ENCODE data around the gene ZNF529. TPM values are rescaled to one million over a fixed set of nuclear protein-coding genes. Genes with fewer than 3 reads are reported as not detected.

The ZNF529 gene
- total and polyA plus RNA-seq, 2 of the 13 experiments (the other 11 are each of a cell fraction or from before 2014, with no cell fraction given), result 9.3 to 10.6 TPM

DNA sequence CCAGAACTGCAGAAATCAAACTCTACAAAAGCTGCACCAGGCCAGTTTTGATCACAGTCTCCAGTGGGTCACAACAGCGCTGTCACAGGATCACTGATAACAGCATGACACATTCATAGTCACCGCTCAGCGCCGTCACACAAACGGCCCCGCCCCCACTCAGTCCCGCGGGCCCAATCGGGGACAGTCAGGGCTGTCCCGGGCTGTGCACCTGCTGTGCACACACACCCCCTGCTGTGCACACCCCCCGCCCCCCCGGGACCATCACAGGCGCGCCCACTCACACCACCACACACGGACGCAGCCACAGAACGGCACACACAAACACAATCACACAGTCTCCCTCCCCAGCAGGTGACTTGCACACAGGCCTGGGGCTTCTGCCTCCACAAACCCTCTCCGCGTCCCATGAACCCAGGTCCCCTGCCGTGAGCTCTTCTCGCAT is 31.6 kb upstream of the ZNF529 start (continued):
- TF ChIP-seq, protein P1, sequence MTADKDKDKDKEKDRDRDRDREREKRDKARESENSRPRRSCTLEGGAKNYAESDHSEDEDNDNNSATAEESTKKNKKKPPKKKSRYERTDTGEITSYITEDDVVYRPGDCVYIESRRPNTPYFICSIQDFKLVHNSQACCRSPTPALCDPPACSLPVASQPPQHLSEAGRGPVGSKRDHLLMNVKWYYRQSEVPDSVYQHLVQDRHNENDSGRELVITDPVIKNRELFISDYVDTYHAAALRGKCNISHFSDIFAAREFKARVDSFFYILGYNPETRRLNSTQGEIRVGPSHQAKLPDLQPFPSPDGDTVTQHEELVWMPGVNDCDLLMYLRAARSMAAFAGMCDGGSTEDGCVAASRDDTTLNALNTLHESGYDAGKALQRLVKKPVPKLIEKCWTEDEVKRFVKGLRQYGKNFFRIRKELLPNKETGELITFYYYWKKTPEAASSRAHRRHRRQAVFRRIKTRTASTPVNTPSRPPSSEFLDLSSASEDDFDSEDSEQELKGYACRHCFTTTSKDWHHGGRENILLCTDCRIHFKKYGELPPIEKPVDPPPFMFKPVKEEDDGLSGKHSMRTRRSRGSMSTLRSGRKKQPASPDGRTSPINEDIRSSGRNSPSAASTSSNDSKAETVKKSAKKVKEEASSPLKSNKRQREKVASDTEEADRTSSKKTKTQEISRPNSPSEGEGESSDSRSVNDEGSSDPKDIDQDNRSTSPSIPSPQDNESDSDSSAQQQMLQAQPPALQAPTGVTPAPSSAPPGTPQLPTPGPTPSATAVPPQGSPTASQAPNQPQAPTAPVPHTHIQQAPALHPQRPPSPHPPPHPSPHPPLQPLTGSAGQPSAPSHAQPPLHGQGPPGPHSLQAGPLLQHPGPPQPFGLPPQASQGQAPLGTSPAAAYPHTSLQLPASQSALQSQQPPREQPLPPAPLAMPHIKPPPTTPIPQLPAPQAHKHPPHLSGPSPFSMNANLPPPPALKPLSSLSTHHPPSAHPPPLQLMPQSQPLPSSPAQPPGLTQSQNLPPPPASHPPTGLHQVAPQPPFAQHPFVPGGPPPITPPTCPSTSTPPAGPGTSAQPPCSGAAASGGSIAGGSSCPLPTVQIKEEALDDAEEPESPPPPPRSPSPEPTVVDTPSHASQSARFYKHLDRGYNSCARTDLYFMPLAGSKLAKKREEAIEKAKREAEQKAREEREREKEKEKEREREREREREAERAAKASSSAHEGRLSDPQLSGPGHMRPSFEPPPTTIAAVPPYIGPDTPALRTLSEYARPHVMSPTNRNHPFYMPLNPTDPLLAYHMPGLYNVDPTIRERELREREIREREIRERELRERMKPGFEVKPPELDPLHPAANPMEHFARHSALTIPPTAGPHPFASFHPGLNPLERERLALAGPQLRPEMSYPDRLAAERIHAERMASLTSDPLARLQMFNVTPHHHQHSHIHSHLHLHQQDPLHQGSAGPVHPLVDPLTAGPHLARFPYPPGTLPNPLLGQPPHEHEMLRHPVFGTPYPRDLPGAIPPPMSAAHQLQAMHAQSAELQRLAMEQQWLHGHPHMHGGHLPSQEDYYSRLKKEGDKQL (CRISPR knock-in tag; IDR thresholded peaks at IDR 0.05; ENCODE audit: low read depth), result no peak
- TF ChIP-seq HCFC1 (IDR thresholded peaks at IDR 0.05; ENCODE audit: low read depth, low read length) (no peak), ZNF207 (IDR thresholded peaks at IDR 0.05; ENCODE audit: borderline replicate concordance) (no peak), SRSF1 (optimal IDR thresholded peaks at IDR 0.05; ENCODE audit: low read depth, low read length) (peak; percentile 96), JUND (CRISPR knock-in tag; IDR thresholded peaks at IDR 0.05) (peak; percentile 45; the same call in 1 of the 2 replicates), MED1 (CRISPR knock-in tag; IDR thresholded peaks at IDR 0.05) (no peak), ZNF788 (CRISPR knock-in tag; IDR thresholded peaks at IDR 0.05; ENCODE audit: borderline replicate concordance) (peak; percentile 85), HMGA1 (CRISPR knock-in tag; conservative IDR thresholded peaks at IDR 0.05) (no peak), HINFP (CRISPR knock-in tag; IDR thresholded peaks at IDR 0.05; ENCODE audit: low read depth) (peak; percentile 88; the same call in 1 of the 2 replicates), HNRNPL (IDR thresholded peaks at IDR 0.05; ENCODE audit: low read depth, low read length) (no peak), ZNF383 (CRISPR knock-in tag; IDR thresholded peaks at IDR 0.05; ENCODE audit: borderline replicate concordance) (no peak), GFI1 (CRISPR knock-in tag; IDR thresholded peaks at IDR 0.05; ENCODE audit: borderline replicate concordance) (no peak), HIVEP1 (CRISPR knock-in tag; IDR thresholded peaks at IDR 0.05) (peak; percentile 72; the same call in 1 of the 2 replicates), ZNF350 (CRISPR knock-in tag; IDR thresholded peaks at IDR 0.05; ENCODE audit: borderline replicate concordance, low read depth) (peak; percentile 78; the same call in 1 of the 2 replicates), CHCHD3 (CRISPR knock-in tag; IDR thresholded peaks at IDR 0.05) (no peak), FOXA1 (IDR thresholded peaks at IDR 0.05) (no peak), FOXA1 (CRISPR knock-in tag; IDR thresholded peaks at IDR 0.05) (no peak), ZNF577 (CRISPR knock-in tag; IDR thresholded peaks at IDR 0.05; ENCODE audit: borderline replicate concordance, low read depth) (no peak), RARA (CRISPR knock-in tag; IDR thresholded peaks at IDR 0.05) (no peak), HMG20A (CRISPR knock-in tag; IDR thresholded peaks at IDR 0.05; ENCODE audit: borderline replicate concordance) (no peak), SNAI1 (CRISPR knock-in tag; IDR thresholded peaks at IDR 0.05; ENCODE audit: borderline replicate concordance) (peak; percentile 99), MIXL1 (CRISPR knock-in tag; IDR thresholded peaks at IDR 0.05) (peak; percentile 61; the same call in 1 of the 2 replicates), HDAC2 (CRISPR knock-in tag; IDR thresholded peaks at IDR 0.05) (peak; percentile 48), HDAC1 (CRISPR knock-in tag; IDR thresholded peaks at IDR 0.05) (peak; percentile 90), NFYB (CRISPR knock-in tag; IDR thresholded peaks at IDR 0.05) (peak; percentile 57), ZNF510 (CRISPR knock-in tag; IDR thresholded peaks at IDR 0.05; ENCODE audit: low read depth) (0 out of 2 replicates have a peak, but pooled peaks have one; percentile 29), ASH2L (IDR thresholded peaks at IDR 0.05; ENCODE audit: insufficient read length, low read depth, low read length) (no peak), SMARCE1 (IDR thresholded peaks at IDR 0.05; ENCODE audit: borderline replicate concordance) (no peak)

Data from HepG2 (cell line).